ENCODE results near the gene SNRNP70.
"Not testable (repeated sequence)": the region's sequence is repeated elsewhere in the genome, so short reads cannot be mapped to it uniquely, and the experiment has no call there.

Gene SNRNP70

DNA sequence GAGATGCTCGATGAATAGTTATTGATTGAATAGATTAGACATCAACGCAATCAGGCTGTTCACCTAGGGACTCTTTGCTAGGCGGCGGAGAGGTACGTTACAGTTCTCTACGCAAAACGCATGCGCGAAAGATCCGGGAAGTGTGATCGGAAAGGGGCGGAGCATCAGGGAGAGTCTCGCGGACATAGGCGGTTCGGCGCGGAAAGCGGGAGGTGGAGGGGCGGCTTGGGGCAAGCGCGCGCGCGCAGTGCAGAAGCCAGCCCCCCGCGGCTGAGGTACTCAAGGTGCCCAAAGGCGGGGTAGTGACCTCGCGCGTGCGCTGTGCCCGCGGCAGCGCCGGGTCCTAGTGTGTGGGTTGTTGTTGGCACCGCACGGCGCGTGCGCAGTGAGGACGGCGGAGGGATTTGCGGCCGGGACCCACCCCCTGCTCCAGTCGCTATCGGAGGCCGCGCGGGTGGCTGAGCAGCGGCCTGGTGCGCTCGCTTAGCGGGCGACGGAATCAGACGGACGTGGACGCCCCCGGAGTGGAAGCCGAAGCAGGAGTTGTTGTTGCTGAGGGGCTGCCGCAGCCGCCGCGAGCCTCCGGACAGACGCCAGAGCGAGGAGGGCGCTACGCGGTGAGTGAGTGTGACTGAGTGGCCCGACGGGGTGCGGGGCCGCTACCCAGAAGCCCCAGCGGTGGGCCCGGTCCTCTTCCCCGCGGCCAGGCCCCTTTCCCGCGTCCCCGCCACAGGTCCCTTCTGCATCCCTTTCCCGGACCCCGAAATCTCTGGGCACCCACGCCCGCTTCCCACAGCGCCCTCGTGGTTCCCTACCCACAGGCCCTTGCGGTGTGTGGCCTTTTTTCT is at the start of gene SNRNP70:
SNRNP70 (plus strand) TSS at position 432 of the 848 bp plus-strand sequence. CDS start 964 bp downstream, outside the sequence.
- peak; percentile 97 for FAIRE-seq
- DNase-seq (ENCODE audit: extremely low spot score, insufficient read length, low read depth) = peak; percentile 99

DNA sequence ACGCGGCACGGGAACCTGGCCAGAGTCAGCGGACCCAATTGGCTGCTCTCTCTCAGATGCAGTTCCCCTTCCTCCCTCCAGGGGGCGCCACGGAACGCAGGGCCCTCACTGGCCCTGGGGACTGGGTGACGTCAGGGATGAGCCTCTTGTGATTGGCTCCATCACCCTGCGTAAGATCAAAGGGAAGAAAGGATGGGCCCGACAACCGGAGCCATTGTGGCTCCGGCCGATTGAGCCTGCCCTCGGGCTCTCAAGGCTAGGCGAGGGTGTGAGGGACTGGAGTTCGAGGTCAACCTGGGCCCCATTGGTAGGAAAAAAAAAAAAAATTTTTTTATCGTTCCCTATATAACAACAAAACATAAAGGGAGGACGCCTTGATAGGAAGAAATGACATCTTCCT is 48.4 kb upstream of the SNRNP70 start, which contains the start of gene CGB1:
CGB1 (minus strand) TSS at position 81 of the 400 bp plus-strand sequence. CDS start 184 bp downstream, outside the sequence.
- DNase-seq (ENCODE audit: extremely low spot score, insufficient read length, low read depth); FAIRE-seq: not testable (repeated sequence)

DNA sequence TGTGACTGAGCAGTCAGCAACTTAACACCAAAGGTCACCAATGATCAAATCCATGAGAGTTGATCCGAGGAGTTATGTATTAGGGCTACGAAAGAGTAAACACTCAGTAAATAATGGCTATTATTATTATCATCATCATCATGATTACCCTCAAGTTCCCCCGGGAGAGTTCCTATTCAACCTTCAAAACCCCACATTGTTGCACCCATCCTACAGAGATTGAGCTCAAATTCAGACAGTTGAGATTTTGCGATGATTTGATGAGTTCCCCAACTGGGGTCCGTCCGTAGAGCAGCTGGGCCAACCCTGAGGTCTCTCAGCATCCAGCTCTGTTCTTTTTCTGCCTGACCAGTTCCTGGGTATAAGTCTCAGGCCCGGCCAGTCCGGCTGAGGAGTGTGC is 47.1 kb upstream of the SNRNP70 start:
- FAIRE-seq; DNase-seq (ENCODE audit: extremely low spot score, insufficient read length, low read depth): not testable (repeated sequence)

GRCh38 chr19:49038557-49039276 is 46.5 kb upstream of the SNRNP70 start:
- FAIRE-seq; DNase-seq (ENCODE audit: extremely low spot score, insufficient read length, low read depth): not testable (repeated sequence)

GRCh38 chr19:49039736-49040135 is 45.5 kb upstream of the SNRNP70 start:
- FAIRE-seq; DNase-seq (ENCODE audit: extremely low spot score, insufficient read length, low read depth): not testable (repeated sequence)

GRCh38 chr19:49042177-49042576 is 43.1 kb upstream of the SNRNP70 start:
- FAIRE-seq = no peak
- DNase-seq (ENCODE audit: extremely low spot score, insufficient read length, low read depth) = no peak

- FAIRE-seq; DNase-seq (ENCODE audit: extremely low spot score, insufficient read length, low read depth): not testable (repeated sequence)
Measured at GRCh38 chr19:49042666-49043065, 42.6 kb upstream of the SNRNP70 start.

GRCh38 chr19:49043548-49043947 is 41.7 kb upstream of the SNRNP70 start, which contains the start of gene CGB5:
CGB5 (plus strand) TSS chr19:49043848; CDS start chr19:49044210, 362 bp downstream.
- FAIRE-seq; DNase-seq (ENCODE audit: extremely low spot score, insufficient read length, low read depth): not testable (repeated sequence)

GRCh38 chr19:49049011-49049410 is 36.2 kb upstream of the SNRNP70 start, which contains the start of gene CGB8:
CGB8 (minus strand) TSS chr19:49049111; CDS start chr19:49048739, 372 bp downstream.
- FAIRE-seq; DNase-seq (ENCODE audit: extremely low spot score, insufficient read length, low read depth): not testable (repeated sequence)

- not testable (repeated sequence) for FAIRE-seq; DNase-seq (ENCODE audit: extremely low spot score, insufficient read length, low read depth)
Measured at GRCh38 chr19:49049834-49050233, 35.4 kb upstream of the SNRNP70 start.

DNA sequence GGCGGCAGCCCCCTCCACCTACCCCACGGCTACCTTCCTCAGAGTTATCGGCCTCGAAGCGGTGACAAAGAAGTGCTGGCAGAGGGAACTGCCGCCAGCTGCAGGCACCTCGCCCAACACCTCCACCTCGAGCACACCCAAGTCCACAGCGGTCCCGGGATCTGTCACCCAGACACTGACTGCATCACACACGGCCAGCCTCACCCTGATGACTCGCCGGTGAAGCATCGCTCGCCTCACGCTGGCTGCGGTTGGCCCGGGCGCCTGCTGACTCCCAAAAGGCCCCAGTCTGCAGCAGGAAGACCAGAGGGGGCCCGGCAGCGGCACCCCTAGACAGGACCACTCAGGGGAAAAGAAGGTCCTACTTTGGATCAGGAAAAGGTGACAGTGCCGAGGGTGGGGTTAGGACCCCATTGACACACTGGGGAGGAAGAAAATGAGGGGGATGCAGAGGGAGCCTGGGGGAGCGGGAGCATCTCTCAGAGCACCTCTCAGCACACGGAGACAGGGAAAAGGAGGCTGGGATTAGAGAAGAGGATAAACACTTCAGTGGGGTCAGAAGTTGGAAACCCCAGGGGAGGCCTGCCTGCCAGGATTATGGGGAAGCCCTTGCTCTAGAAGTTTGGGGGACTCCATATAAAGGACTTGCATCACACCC is 34.7 kb upstream of the SNRNP70 start:
- FAIRE-seq; DNase-seq (ENCODE audit: extremely low spot score, insufficient read length, low read depth): not testable (repeated sequence)

- FAIRE-seq = no peak
- peak; percentile 49 for DNase-seq (ENCODE audit: extremely low spot score, insufficient read length, low read depth)
Measured at GRCh38 chr19:49056101-49056901, 28.9 kb upstream of the SNRNP70 start.

DNA sequence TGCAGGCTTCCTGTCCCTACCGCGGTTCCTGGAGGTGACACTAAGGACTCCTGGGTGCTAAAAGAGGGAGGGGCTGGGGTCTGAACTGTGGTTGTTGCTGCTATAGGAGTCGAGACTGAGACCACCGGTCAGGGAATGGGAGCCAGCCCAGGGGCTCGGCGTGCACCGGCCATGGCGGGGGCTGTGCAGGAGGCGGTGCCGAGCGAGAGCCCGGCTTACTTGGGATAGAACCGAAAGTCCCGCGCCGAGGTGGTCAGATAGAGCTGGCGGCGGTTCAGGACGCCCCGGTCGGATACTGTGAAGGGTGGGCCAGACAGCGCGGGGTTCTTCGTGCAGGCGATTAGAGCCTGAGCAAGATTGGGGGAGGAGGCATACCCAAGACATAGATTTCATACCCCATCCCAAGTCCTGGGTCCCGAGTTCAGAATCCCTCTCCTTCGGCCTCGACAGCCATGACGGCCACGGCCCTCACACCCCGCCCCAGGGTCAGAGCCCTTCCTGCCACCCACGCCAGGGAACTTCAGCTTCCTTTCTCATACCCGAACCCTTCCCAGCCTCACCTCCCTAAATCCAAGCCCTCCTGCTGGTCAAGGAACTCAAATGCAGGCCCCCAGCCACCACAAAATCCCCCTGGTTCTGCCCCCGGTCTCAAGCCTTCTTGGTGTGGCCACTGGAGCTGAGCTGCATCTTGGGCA is 28.2 kb upstream of the SNRNP70 start:
- not testable (repeated sequence) for FAIRE-seq

GRCh38 chr19:49057636-49058234 is 27.5 kb upstream of the SNRNP70 start, which contains the start of gene CGB7:
CGB7 (minus strand) TSS chr19:49057749; CDS start chr19:49055375, 2,374 bp downstream.
- FAIRE-seq (no peak), DNase-seq (ENCODE audit: extremely low spot score, insufficient read length, low read depth) (no peak)

More for the DNA sequence above, 28.2 kb upstream of the SNRNP70 start:
- DNase-seq (ENCODE audit: extremely low spot score, insufficient read length, low read depth) = not testable (repeated sequence)

DNA sequence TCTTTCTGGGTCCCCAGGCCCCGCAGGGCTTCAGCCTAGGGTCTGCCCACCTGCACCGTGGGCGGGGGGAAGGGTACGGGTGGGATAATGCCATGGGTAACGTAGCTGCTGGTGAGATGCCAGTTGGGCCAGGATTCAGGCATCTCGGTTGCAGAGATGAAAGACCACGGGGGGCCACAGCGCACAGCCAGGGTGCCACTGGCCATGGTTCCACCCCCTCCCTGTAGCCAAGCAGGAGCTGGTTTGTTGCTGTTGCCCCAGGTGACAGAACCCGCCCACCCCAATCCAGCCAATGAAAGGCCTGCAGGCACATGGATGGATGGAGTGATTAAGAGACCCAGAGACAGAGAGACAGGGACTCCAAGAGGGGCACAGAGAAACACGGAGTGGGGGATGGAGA is 26.7 kb upstream of the SNRNP70 start:
- no peak for DNase-seq (ENCODE audit: extremely low spot score, insufficient read length, low read depth)
- FAIRE-seq = no peak

DNA sequence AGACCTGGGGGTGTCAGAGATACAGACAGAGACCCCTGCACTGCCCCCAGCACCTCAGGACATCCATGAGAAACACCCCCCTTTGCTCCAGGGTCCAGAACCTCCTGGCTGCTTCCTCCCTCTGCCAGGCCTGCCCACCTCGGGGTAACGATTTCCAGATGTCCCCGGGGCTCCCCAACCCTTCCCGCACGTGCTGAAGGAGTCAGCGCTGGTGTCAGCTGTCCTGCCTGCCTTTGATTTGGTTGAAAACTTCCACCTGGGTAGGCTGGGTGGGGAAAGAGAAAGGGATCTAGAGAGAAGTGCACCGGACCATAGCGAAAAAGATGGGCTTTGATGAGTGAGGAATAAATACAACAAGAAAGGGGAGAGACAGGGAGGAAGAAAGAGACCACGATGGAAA is 26.2 kb upstream of the SNRNP70 start:
- DNase-seq (ENCODE audit: extremely low spot score, insufficient read length, low read depth) (no peak), FAIRE-seq (no peak)

DNA sequence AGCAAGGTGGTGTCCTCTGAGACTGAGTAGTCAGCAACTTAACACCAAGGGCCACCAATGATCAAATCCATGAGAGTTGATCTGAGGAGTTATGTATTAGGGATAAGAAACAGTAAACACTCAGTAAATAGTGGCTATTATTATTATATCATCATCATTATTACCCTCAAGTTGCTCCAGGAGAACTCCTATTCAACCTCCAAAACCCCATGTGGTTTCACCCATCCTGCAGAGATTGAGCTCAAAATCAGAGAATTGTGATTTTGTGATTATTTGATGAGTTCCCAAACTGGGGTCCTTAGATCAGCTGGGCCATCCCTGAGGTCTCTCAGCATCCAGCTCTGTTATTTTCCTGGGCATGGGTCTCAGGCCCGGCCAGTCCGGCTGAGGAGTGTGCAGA is 24.3 kb upstream of the SNRNP70 start:
- DNase-seq (ENCODE audit: extremely low spot score, insufficient read length, low read depth) (no peak), FAIRE-seq (no peak)

- DNase-seq (ENCODE audit: extremely low spot score, insufficient read length, low read depth) (no peak), FAIRE-seq (no peak)
Measured at GRCh38 chr19:49061445-49061844, 23.8 kb upstream of the SNRNP70 start.
